HepG2 (cell line): ENCODE results near the gene ZC3H18.

ENCODE experiments used
- ATF7-NPFF ChIP-seq: sonication (generic); formaldehyde crosslinking; IDR thresholded peaks from 2 replicates; pipeline ENCODE4 v1.8.1; 2023; ENCODE audit warnings: mild to moderate bottlenecking, low read depth, missing genetic modification reagents, moderate library complexity
- CTCF ChIP-seq: sonication (generic); formaldehyde crosslinking; IDR thresholded peaks from 2 replicates; pipeline ENCODE4 v1.5.0; 2020; ENCODE audit warnings: mild to moderate bottlenecking, missing genetic modification reagents, moderate library complexity
- GATAD1 ChIP-seq: IDR thresholded peaks from 2 replicates; pipeline ENCODE4 v1.6.1; 2016; ENCODE audit warnings: missing genetic modification reagents, missing compliant biosample characterization
- HNRNPH1 ChIP-seq: fragments of 200-400 bp; formaldehyde crosslinking; optimal IDR thresholded peaks from 2 replicates; pipeline ENCODE3; 2017; ENCODE audit warnings: mild to moderate bottlenecking, low read depth, low read length
- KLF16 ChIP-seq, 2 experiments: sonication (generic) in 1 of 2; formaldehyde crosslinking in 1 of 2; IDR thresholded peaks; 2 replicates each; pipeline versions ENCODE4 v1.6.1 to v1.8.0; 2016 to 2023; ENCODE audit warnings: missing genetic modification reagents in 2 of 2, missing compliant biosample characterization in 1 of 2
- MEIS1 ChIP-seq: sonication (generic); formaldehyde crosslinking; IDR thresholded peaks from 2 replicates; pipeline ENCODE4 v1.9.0; 2021; ENCODE audit warnings: mild to moderate bottlenecking, missing genetic modification reagents, moderate library complexity, borderline replicate concordance
- POLR2AphosphoS5 ChIP-seq: IDR thresholded peaks from 2 replicates; pipeline ENCODE4 v1.6.1; 2012; ENCODE audit warnings: low read depth, low read length
- TRAFD1 ChIP-seq: sonication (generic); formaldehyde crosslinking; IDR thresholded peaks from 2 replicates; pipeline ENCODE4 v1.5.1; 2020; ENCODE audit warnings: missing genetic modification reagents, mild to moderate bottlenecking, borderline replicate concordance
- ZNF510 ChIP-seq: sonication (generic); formaldehyde crosslinking; IDR thresholded peaks from 2 replicates; pipeline ENCODE4 v1.4.0; 2020; ENCODE audit warnings: low read depth, mild to moderate bottlenecking, missing genetic modification reagents
- TF ChIP-seq, protein P1 (sequence below): IDR thresholded peaks from 2 replicates; pipeline ENCODE4 v1.6.1; 2012; ENCODE audit warnings: inconsistent platforms

DNA sequence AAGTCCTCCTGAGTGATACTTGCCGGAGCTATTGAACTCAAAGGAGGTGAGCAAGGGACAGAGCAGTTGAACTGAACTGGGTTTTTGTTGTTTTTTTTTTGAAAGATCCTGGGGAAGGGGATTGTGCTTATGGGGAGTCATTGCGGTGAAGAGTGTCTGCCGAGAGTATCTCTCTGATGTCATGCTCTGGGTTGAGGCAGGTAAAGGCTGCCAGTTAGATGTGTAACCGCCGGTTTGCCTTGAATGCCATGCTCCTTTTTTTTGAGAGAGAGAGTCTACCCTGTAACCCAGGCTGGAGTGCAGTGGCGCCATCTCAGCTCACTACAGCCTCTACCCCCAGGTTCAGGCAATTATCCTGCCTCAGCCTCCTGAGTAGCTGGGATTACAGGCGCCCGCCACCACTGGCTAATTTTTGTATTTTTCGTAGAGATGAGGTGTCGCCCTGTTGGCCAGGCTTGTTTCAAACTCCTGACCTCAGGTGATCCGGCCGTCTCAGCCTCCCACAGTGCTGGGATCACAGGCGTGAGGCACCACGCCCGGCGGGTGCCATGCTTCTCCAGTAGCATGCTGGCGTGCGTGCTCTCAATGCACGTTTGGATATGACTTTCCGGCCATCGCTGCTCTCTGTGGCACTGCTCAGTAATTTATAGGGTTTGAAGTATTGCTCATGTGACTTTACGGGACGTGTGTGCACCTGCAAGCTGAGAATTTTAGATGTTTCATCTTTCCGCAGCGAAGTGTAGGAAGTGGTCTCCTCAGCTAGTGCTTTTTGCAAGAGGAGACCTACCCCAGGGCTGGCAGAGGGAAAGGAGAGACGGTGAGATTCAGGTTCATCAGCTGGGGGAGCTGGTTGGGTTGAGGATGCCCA lies 8.5 kb downstream of the ZC3H18 start:
- TF ChIP-seq MEIS1 (CRISPR knock-in tag) (no peak), TRAFD1 (CRISPR knock-in tag) (no peak), CTCF (CRISPR knock-in tag) (no peak), KLF16 (CRISPR knock-in tag; IDR thresholded peaks at IDR 0.05) (no peak), GATAD1 (CRISPR knock-in tag) (no peak), ATF7-NPFF (CRISPR knock-in tag) (no peak), POLR2AphosphoS5 (no peak), HNRNPH1 (no peak), ZNF510 (no peak)
- TF ChIP-seq, protein P1, sequence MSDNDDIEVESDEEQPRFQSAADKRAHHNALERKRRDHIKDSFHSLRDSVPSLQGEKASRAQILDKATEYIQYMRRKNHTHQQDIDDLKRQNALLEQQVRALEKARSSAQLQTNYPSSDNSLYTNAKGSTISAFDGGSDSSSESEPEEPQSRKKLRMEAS: no peak
